Measurements from ENCODE around the gene TNS3. TPM values are rescaled to one million over a fixed set of nuclear protein-coding genes. Genes with fewer than 3 reads are reported as not detected.
A peak's percentile ranks its signal among the peaks of the same experiment; 100 is the strongest.
"Not testable (repeated sequence)": the region's sequence is repeated elsewhere in the genome, so short reads cannot be mapped to it uniquely, and the experiment has no call there.

TNS3 gene
- total RNA-seq, 1 donor from 2014 or later: 452 TPM

GRCh38 chr7:47591655-47592572 is 10.0 kb upstream of the TNS3 start:
- Mint-ChIP-seq H3K4me3 (peak overlapping the region; percentile 16), H3K9me3 (peaks cover under 1% of the 10 kb centered on the region), H3K27ac (peak overlapping the region; percentile 99), H3K36me3 (peaks cover 2% of the 10 kb centered on the region), H3K27me3 (ENCODE audit: low read depth) (no peaks in the 10 kb centered on the region), H3K4me1 (peaks cover 48% of the 10 kb centered on the region)
- peak in 1 of 2 experiments; percentile 49 for DNase-seq (ENCODE audit: low spot score in 2 of 2, unreplicated experiment in 2 of 2)
- no peak for TF ChIP-seq CTCF (IDR thresholded peaks at IDR 0.05; ENCODE audit: unreplicated experiment)

GRCh38 chr7:47591089-47591654 is 9.3 kb upstream of the TNS3 start:
- peaks cover 52% of the 10 kb centered on the region for H3K4me1 Mint-ChIP-seq

GRCh38 chr7:47590215-47590614 is 8.3 kb upstream of the TNS3 start:
- Mint-ChIP-seq H3K4me1 (peaks cover 52% of the 10 kb centered on the region), H3K27ac (peak overlapping the region; percentile 99)
- H3K27me3 Mint-ChIP-seq (ENCODE audit: low read depth); DNase-seq (ENCODE audit: low spot score in 2 of 2, unreplicated experiment in 2 of 2); H3K9me3 Mint-ChIP-seq; H3K36me3 Mint-ChIP-seq; H3K4me3 Mint-ChIP-seq: not testable (repeated sequence)

More at GRCh38 chr7:47591089-47591654, 9.3 kb upstream of the TNS3 start:
- H3K9me3 Mint-ChIP-seq: no peaks in the 10 kb centered on the region
- peak overlapping the region; percentile 99 for H3K27ac Mint-ChIP-seq
- peak overlapping the region; percentile 16 for H3K4me3 Mint-ChIP-seq
- no peak for TF ChIP-seq CTCF (IDR thresholded peaks at IDR 0.05; ENCODE audit: unreplicated experiment)
- DNase-seq (ENCODE audit: low spot score in 2 of 2, unreplicated experiment in 2 of 2): no peak
- H3K36me3 Mint-ChIP-seq: peaks cover 2% of the 10 kb centered on the region
- no peaks in the 10 kb centered on the region for H3K27me3 Mint-ChIP-seq (ENCODE audit: low read depth)

GRCh38 chr7:47588704-47589225 is 6.9 kb upstream of the TNS3 start:
- peaks cover 62% of the 10 kb centered on the region for H3K4me1 Mint-ChIP-seq
- no peak overlapping the region for H3K4me3 Mint-ChIP-seq
- H3K27me3 Mint-ChIP-seq (ENCODE audit: low read depth): no peaks in the 10 kb centered on the region
- no peak for DNase-seq (ENCODE audit: low spot score in 2 of 2, unreplicated experiment in 2 of 2)
- no peak for TF ChIP-seq CTCF (IDR thresholded peaks at IDR 0.05; ENCODE audit: unreplicated experiment)
- H3K9me3 Mint-ChIP-seq: peaks cover 5% of the 10 kb centered on the region
- peak overlapping the region; percentile 95 for H3K27ac Mint-ChIP-seq
- no peaks in the 10 kb centered on the region for H3K36me3 Mint-ChIP-seq

GRCh38 chr7:47587976-47588375 is 6.1 kb upstream of the TNS3 start:
- peaks cover 65% of the 10 kb centered on the region for H3K4me1 Mint-ChIP-seq
- peaks cover 5% of the 10 kb centered on the region for H3K9me3 Mint-ChIP-seq
- peak overlapping the region; percentile 95 for H3K27ac Mint-ChIP-seq
- no peak overlapping the region for H3K4me3 Mint-ChIP-seq
- DNase-seq (ENCODE audit: low spot score in 2 of 2, unreplicated experiment in 2 of 2): no peak
- no peaks in the 10 kb centered on the region for H3K36me3 Mint-ChIP-seq
- H3K27me3 Mint-ChIP-seq (ENCODE audit: low read depth): no peaks in the 10 kb centered on the region
- TF ChIP-seq CTCF (IDR thresholded peaks at IDR 0.05; ENCODE audit: unreplicated experiment): no peak

GRCh38 chr7:47587351-47587750 is 5.4 kb upstream of the TNS3 start:
- H3K27me3 Mint-ChIP-seq (ENCODE audit: low read depth): no peaks in the 10 kb centered on the region
- peaks cover 5% of the 10 kb centered on the region for H3K9me3 Mint-ChIP-seq
- H3K4me1 Mint-ChIP-seq: peaks cover 70% of the 10 kb centered on the region
- H3K36me3 Mint-ChIP-seq: no peaks in the 10 kb centered on the region
- peak overlapping the region; percentile 80 for H3K27ac Mint-ChIP-seq
- H3K4me3 Mint-ChIP-seq: no peak overlapping the region
- no peak for TF ChIP-seq CTCF (IDR thresholded peaks at IDR 0.05; ENCODE audit: unreplicated experiment)
- DNase-seq (ENCODE audit: low spot score in 2 of 2, unreplicated experiment in 2 of 2): no peak

All from mesothelial cell of epicardium (in vitro differentiated cells).